HepG2 (cell line): ENCODE measurements around the gene PPM1M. TPM values are rescaled to one million over a fixed set of nuclear protein-coding genes. Genes with fewer than 3 reads are reported as not detected.

Experiments
- ADNP ChIP-seq: sonication (generic); formaldehyde crosslinking; IDR thresholded peaks from 2 replicates; pipeline ENCODE4 v1.4.0; 2020; ENCODE audit warnings: missing genetic modification reagents
- GPBP1L1 ChIP-seq: sonication (generic); formaldehyde crosslinking; IDR thresholded peaks from 2 replicates; pipeline ENCODE4 v1.5.0; 2020; ENCODE audit warnings: mild to moderate bottlenecking, missing genetic modification reagents
- GTF3A ChIP-seq: sonication (generic); formaldehyde crosslinking; conservative IDR thresholded peaks from 2 replicates; pipeline ENCODE4 v1.4.0; 2020; ENCODE audit warnings: mild to moderate bottlenecking, missing genetic modification reagents
- GZF1 ChIP-seq: sonication (generic); formaldehyde crosslinking; IDR thresholded peaks from 2 replicates; pipeline ENCODE4 v1.5.1; 2020; ENCODE audit warnings: mild to moderate bottlenecking, missing genetic modification reagents
- HDAC1 ChIP-seq: sonication (generic); formaldehyde crosslinking; IDR thresholded peaks from 2 replicates; pipeline ENCODE4 v1.5.1; 2020; ENCODE audit warnings: mild to moderate bottlenecking, missing genetic modification reagents
- KDM3A ChIP-seq: IDR thresholded peaks from 2 replicates; pipeline ENCODE4 v1.6.1; 2018; ENCODE audit warnings: low read depth, missing compliant biosample characterization
- MAFG ChIP-seq: sonication (generic); formaldehyde crosslinking; IDR thresholded peaks from 2 replicates; pipeline ENCODE4 v1.5.1; 2020; ENCODE audit warnings: mild to moderate bottlenecking, missing genetic modification reagents
- MAZ ChIP-seq, 2 experiments: sonication (generic) in 1 of 2; formaldehyde crosslinking in 1 of 2; IDR thresholded peaks; 2 replicates each; pipeline versions ENCODE4 v1.5.0 to v1.6.1; 2012 to 2020; ENCODE audit warnings: low read depth in 2 of 2, mild to moderate bottlenecking in 2 of 2, borderline replicate concordance in 1 of 2, improper control_type of control experiment in 1 of 2, low read length in 1 of 2, missing genetic modification reagents in 1 of 2, moderate library complexity in 1 of 2
- MXD1 ChIP-seq: sonication (generic); formaldehyde crosslinking; IDR thresholded peaks from 2 replicates; pipeline ENCODE4 v1.4.0; 2020; ENCODE audit warnings: mild to moderate bottlenecking, missing genetic modification reagents
- PRDM15 ChIP-seq: sonication (generic); formaldehyde crosslinking; IDR thresholded peaks from 2 replicates; pipeline ENCODE4 v1.4.0; 2020; ENCODE audit warnings: missing genetic modification reagents
- RARA ChIP-seq: IDR thresholded peaks from 2 replicates; pipeline ENCODE4 v1.6.1; 2016; ENCODE audit warnings: missing genetic modification reagents, missing compliant biosample characterization
- SNAPC2 ChIP-seq: sonication (generic); formaldehyde crosslinking; IDR thresholded peaks from 2 replicates; pipeline ENCODE4 v1.8.1; 2022; ENCODE audit warnings: mild to moderate bottlenecking, missing genetic modification reagents
- TBX3 ChIP-seq: fragments of 450-650 bp; IDR thresholded peaks from 2 replicates; pipeline ENCODE4 v1.6.1; 2017; ENCODE audit warnings: antibody characterized with exemption, mild to moderate bottlenecking, inconsistent platforms, borderline replicate concordance
- TCF7 ChIP-seq: sonication (generic); IDR thresholded peaks from 2 replicates; pipeline ENCODE4 v1.6.1; 2016; ENCODE audit warnings: antibody characterized with exemption, low read depth
- TEAD2 ChIP-seq: sonication (generic); formaldehyde crosslinking; IDR thresholded peaks from 2 replicates; pipeline ENCODE4 v1.9.0; 2021; ENCODE audit warnings: missing genetic modification reagents
- ZFP41 ChIP-seq: sonication (generic); formaldehyde crosslinking; IDR thresholded peaks from 2 replicates; pipeline ENCODE4 v1.4.0; 2020; ENCODE audit warnings: mild to moderate bottlenecking, missing genetic modification reagents, borderline replicate concordance
- ZFP91 ChIP-seq: sonication (generic); formaldehyde crosslinking; IDR thresholded peaks from 2 replicates; pipeline ENCODE4 v1.9.0; 2022; ENCODE audit warnings: missing genetic modification reagents, mild to moderate bottlenecking, borderline replicate concordance
- ZNF350 ChIP-seq: sonication (generic); formaldehyde crosslinking; IDR thresholded peaks from 2 replicates; pipeline ENCODE4 v1.4.0; 2020; ENCODE audit warnings: mild to moderate bottlenecking, low read depth, missing genetic modification reagents, borderline replicate concordance
- ZNF546 ChIP-seq: sonication (generic); formaldehyde crosslinking; conservative IDR thresholded peaks from 2 replicates; pipeline ENCODE4 v1.8.1; 2023; ENCODE audit warnings: mild to moderate bottlenecking, missing genetic modification reagents
- ZNF552 ChIP-seq: sonication (generic); formaldehyde crosslinking; IDR thresholded peaks from 2 replicates; pipeline ENCODE4 v1.9.0; 2022; ENCODE audit warnings: missing genetic modification reagents, mild to moderate bottlenecking, borderline replicate concordance
- ZNF737 ChIP-seq: sonication (generic); formaldehyde crosslinking; IDR thresholded peaks from 2 replicates; pipeline ENCODE4 v1.5.0; 2020; ENCODE audit warnings: missing genetic modification reagents, mild to moderate bottlenecking, borderline replicate concordance
- ZNF740 ChIP-seq: sonication (generic); formaldehyde crosslinking; IDR thresholded peaks from 2 replicates; pipeline ENCODE4 v1.4.0; 2020; ENCODE audit warnings: missing genetic modification reagents
- ZNF747 ChIP-seq: sonication (generic); formaldehyde crosslinking; IDR thresholded peaks from 2 replicates; pipeline ENCODE4 v1.8.1; 2023; ENCODE audit warnings: missing genetic modification reagents, mild to moderate bottlenecking, borderline replicate concordance
- ZSCAN25 ChIP-seq: sonication (generic); formaldehyde crosslinking; IDR thresholded peaks from 2 replicates; pipeline ENCODE4 v1.8.0; 2022; ENCODE audit warnings: mild to moderate bottlenecking, missing genetic modification reagents
- polyA plus RNA-seq, 8 experiments: library from polyadenylated mRNA; depleted of rRNA in 3 of 8; stranded (reverse) in 7 of 8; unstranded in 1 of 8; fragments of >200 nt; fragmentation: Illumina TruSeq in 4 of 8; extraction: Trizol in 4 of 8; gene quantifications; 2 replicates each; pipeline versions ENCODE4 v1.2.1 to v1.2.3, GENCODE V29; 2011 to 2016; ENCODE audit warnings: low read depth in 4 of 8, missing spikeins in 1 of 8, mixed read lengths in 1 of 8; ENCODE audit not compliant: insufficient read depth in 1 of 8
- total RNA-seq, 5 experiments: library from RNA; depleted of rRNA; stranded (reverse); fragments of >200 nt; fragmentation: Illumina TruSeq; extraction: Trizol; gene quantifications; 2 replicates each; pipeline ENCODE4 v1.2.3, GENCODE V29; 2016; ENCODE audit warnings: low read depth in 1 of 5

PPM1M gene
- total and polyA plus RNA-seq, 2 of the 13 experiments (the other 11 are each of a cell fraction or from before 2014, with no cell fraction given), result 2.5 to 5.9 TPM

- TF ChIP-seq SNAPC2 (CRISPR knock-in tag), result no peak
- TF ChIP-seq ZNF747 (CRISPR knock-in tag), result no peak
- peak; percentile 68; the same call in 1 of the 2 replicates for TF ChIP-seq ZNF740 (CRISPR knock-in tag)
- TF ChIP-seq ADNP (CRISPR knock-in tag), result no peak
- no peak for TF ChIP-seq ZFP41 (CRISPR knock-in tag)
- peak; percentile 77 for TF ChIP-seq RARA (CRISPR knock-in tag)
- no peak for TF ChIP-seq ZNF737 (CRISPR knock-in tag)
- TF ChIP-seq ZNF552 (CRISPR knock-in tag), result no peak
- TF ChIP-seq MXD1 (CRISPR knock-in tag), result no peak
- no peak for TF ChIP-seq MAFG (CRISPR knock-in tag)
- TF ChIP-seq ZNF350 (CRISPR knock-in tag), result no peak
- TF ChIP-seq GZF1 (CRISPR knock-in tag), result no peak
- no peak for TF ChIP-seq ZNF546 (CRISPR knock-in tag)
- TF ChIP-seq HDAC1 (CRISPR knock-in tag), result 0 out of 2 replicates have a peak, but pooled peaks have one; percentile 18
- no peak for TF ChIP-seq TBX3
- no peak for TF ChIP-seq TCF7
- TF ChIP-seq GPBP1L1 (CRISPR knock-in tag), result no peak
- 0 out of 2 replicates have a peak, but pooled peaks have one; percentile 3 for TF ChIP-seq ZFP91 (CRISPR knock-in tag)
- no peak for TF ChIP-seq TEAD2 (CRISPR knock-in tag)
- no peak for TF ChIP-seq MAZ (IDR thresholded peaks at IDR 0.05; ENCODE audit: borderline replicate concordance, low read depth, low read length)
- TF ChIP-seq MAZ (CRISPR knock-in tag; IDR thresholded peaks at IDR 0.05; ENCODE audit: low read depth), result no peak
- no peak for TF ChIP-seq GTF3A
- TF ChIP-seq ZSCAN25 (CRISPR knock-in tag), result no peak
- TF ChIP-seq PRDM15 (CRISPR knock-in tag), result peak; percentile 50; the same call in 1 of the 2 replicates
- no peak for TF ChIP-seq KDM3A (CRISPR knock-in tag)
Measured at GRCh38 chr3:52236424-52236886, 9.1 kb upstream of the PPM1M start (continued).
